ENCODE data around the gene IGF1R. TPM values are rescaled to one million over a fixed set of nuclear protein-coding genes. Genes with fewer than 3 reads are reported as not detected.

IGF1R gene
- total and polyA plus RNA-seq, 4 donors, result 17.6 to 34.8 (median 21.0) TPM

DNA sequence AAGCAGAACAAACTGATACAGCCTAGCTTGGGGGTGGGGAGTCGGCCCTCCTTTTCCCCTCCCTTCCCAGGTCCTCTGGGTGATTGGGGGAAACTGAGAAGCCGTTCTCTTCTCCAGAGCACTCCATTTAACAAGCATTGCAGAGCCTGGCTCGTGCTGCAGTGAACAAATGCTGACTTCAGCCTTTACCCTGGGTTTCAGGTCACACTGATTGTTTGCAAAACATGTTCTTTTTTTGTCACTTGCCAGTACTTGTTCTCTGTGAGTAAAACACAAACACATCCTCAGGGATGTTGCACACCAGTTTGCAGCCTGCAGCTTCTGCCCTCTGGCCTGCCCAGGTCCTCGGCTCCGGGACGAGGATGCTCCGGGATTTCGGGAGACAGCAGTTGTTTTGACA is 226.4 kb downstream of the IGF1R start:
- no peak overlapping the region for H3K4me3 ChIP-seq (ENCODE audit: low read depth, low read length)
- 4% methylated on average over 3 of the region's 8 CpGs for WGBS (ENCODE audit: insufficient coverage)
- no peaks in the 10 kb centered on the region for H3K9me3 ChIP-seq (ENCODE audit: control insufficient read depth, insufficient read depth, low read length)
- H3K27ac ChIP-seq (ENCODE audit: low read depth, low read length), result no peak overlapping the region
- H3K36me3 ChIP-seq (ENCODE audit: control insufficient read depth, insufficient read depth, low read length), result no peaks in the 10 kb centered on the region
- H3K27me3 ChIP-seq (ENCODE audit: control insufficient read depth, insufficient read depth, low read length), result no peaks in the 10 kb centered on the region
- peaks cover 13% of the 10 kb centered on the region for H3K4me1 ChIP-seq (ENCODE audit: control insufficient read depth, insufficient read depth, low read length)
- no peak for DNase-seq (ENCODE audit: low read depth in 4 of 6, low spot score in 6 of 6)

DNA sequence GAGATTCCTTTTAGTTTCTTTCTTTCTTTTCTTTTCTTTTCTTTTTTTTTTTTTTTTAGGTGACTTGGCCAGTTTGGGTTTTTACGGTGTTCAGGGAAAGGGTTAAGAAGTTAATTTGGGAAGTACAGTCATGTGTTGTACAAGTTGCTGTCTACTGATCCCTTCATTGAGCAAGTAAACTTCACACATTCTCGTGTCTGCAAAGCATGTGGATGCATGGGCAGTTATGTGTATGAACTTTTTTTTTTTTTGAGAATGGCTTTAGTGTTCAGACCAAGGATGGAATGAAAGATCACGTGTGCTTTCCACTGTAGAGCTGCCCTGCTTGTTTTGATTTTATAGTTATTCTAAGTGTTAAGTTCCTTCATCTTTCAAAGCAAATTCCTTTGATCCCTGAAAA is 227.0 kb downstream of the IGF1R start:
- Histone ChIP-seq H3K27ac (ENCODE audit: low read depth, low read length) (no peak overlapping the region), H3K4me1 (ENCODE audit: control insufficient read depth, insufficient read depth, low read length) (peaks cover 13% of the 10 kb centered on the region), H3K36me3 (ENCODE audit: control insufficient read depth, insufficient read depth, low read length) (no peaks in the 10 kb centered on the region), H3K9me3 (ENCODE audit: control insufficient read depth, insufficient read depth, low read length) (no peaks in the 10 kb centered on the region), H3K4me3 (ENCODE audit: low read depth, low read length) (no peak overlapping the region), H3K27me3 (ENCODE audit: control insufficient read depth, insufficient read depth, low read length) (no peaks in the 10 kb centered on the region)
- 60% methylated on average over 1 of the region's 3 CpGs for whole genome bisulfite sequencing (ENCODE audit: insufficient coverage)
- no peak for DNase-seq (ENCODE audit: low read depth in 4 of 6, low spot score in 6 of 6)

DNA sequence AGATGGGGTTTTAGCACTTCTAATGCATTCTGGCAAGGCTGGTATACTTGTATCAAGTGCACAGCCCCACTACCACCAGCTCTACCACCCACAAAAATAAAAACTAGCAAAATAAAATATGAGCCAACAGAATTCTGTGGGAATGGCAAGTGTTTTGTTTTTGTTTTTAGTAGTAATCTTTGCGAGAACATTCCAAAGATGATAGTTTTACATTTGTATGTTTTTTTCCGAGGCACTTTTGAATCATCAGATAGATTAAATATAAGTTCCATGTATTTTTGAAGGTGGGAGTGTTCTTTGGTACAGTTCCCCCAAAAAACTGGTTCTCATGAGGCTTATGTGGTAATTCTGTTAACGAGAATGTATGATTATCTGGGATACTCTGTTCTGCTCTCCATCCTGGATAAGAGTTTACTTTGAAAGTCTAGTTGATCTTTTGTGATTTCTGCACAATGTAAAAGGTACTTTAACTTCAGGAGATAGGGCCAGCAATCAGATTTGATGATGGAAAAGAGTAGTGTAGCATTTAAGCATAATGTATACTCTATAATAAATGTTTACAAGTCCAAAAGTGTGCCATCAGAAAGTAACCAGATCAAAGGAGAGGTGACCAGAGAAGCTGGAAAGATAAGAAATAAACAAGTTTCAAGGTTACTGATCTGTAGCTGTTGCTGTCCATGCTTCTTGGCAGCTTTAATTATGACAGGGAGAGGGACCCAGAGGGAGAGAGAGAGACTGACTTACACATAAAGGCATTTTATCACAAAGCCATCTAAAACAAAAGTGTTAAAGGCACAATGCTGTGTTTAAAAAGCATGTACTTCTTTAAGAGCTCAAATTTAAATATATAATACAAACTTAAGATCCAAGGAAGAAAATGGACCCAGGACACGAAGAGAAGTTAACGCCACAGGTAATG is 228.4 kb downstream of the IGF1R start:
- Histone ChIP-seq H3K4me3 (ENCODE audit: low read depth, low read length) (no peak overlapping the region), H3K4me1 (ENCODE audit: control insufficient read depth, insufficient read depth, low read length) (peaks cover 13% of the 10 kb centered on the region), H3K27ac (ENCODE audit: low read depth, low read length) (no peak overlapping the region), H3K9me3 (ENCODE audit: control insufficient read depth, insufficient read depth, low read length) (no peaks in the 10 kb centered on the region), H3K36me3 (ENCODE audit: control insufficient read depth, insufficient read depth, low read length) (no peaks in the 10 kb centered on the region), H3K27me3 (ENCODE audit: control insufficient read depth, insufficient read depth, low read length) (no peaks in the 10 kb centered on the region)
- 90% methylated on average over 2 of the region's 5 CpGs for WGBS (ENCODE audit: insufficient coverage)
- no peak for DNase-seq (ENCODE audit: low read depth in 4 of 6, low spot score in 6 of 6)

DNA sequence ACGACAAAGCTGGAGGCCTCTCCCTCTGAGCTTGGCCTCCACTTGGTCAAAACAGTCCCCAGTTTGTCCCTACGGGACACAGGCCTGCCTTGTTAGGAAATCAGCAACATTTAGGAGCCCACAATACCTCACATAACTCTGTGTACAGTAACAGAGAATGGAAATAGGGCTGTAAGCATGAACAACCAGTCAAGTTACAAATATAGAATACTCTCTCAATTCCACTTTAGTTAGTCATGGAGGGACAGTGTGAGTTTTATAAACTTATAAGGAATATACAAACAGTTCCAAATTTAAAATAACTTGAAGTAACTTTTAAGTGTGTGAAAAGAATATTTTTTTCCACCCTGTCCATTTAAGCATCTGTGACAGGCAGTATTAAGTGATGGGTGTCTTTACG is 229.8 kb downstream of the IGF1R start:
- Histone ChIP-seq H3K4me1 (ENCODE audit: control insufficient read depth, insufficient read depth, low read length) (peaks cover 13% of the 10 kb centered on the region), H3K27me3 (ENCODE audit: control insufficient read depth, insufficient read depth, low read length) (no peaks in the 10 kb centered on the region), H3K4me3 (ENCODE audit: low read depth, low read length) (no peak overlapping the region), H3K36me3 (ENCODE audit: control insufficient read depth, insufficient read depth, low read length) (no peaks in the 10 kb centered on the region), H3K9me3 (ENCODE audit: control insufficient read depth, insufficient read depth, low read length) (no peaks in the 10 kb centered on the region), H3K27ac (ENCODE audit: low read depth, low read length) (no peak overlapping the region)
- DNase-seq (ENCODE audit: low read depth in 4 of 6, low spot score in 6 of 6), result no peak
- 40% methylated on average over 1 of the region's 3 CpGs for WGBS (ENCODE audit: insufficient coverage)

DNA sequence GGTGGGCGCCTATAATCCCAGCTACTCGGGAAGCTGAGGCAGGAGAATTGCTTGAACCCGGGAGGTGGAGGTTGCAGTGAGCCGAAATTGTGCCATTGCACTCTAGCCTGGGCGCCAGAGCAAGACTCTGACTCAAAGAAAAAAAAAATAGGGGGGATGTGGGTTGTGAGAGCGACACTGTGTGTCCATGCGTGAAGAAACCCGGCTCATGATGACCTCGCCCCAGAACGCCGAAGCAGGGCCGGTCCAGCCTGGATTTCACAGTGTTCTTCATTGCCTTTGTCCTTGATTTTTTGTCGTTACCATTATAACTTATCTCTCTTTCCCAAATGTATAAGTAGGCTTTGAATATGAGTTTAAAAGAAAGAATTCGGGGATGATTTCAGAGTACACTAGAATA is 230.5 kb downstream of the IGF1R start:
- Histone ChIP-seq H3K4me3 (ENCODE audit: low read depth, low read length) (no peak overlapping the region), H3K36me3 (ENCODE audit: control insufficient read depth, insufficient read depth, low read length) (no peaks in the 10 kb centered on the region), H3K27me3 (ENCODE audit: control insufficient read depth, insufficient read depth, low read length) (no peaks in the 10 kb centered on the region), H3K4me1 (ENCODE audit: control insufficient read depth, insufficient read depth, low read length) (peaks cover 16% of the 10 kb centered on the region), H3K27ac (ENCODE audit: low read depth, low read length) (no peak overlapping the region), H3K9me3 (ENCODE audit: control insufficient read depth, insufficient read depth, low read length) (no peaks in the 10 kb centered on the region)
- WGBS (ENCODE audit: insufficient coverage), result 93% methylated on average over 7 of the region's 14 CpGs
- DNase-seq (ENCODE audit: low read depth in 4 of 6, low spot score in 6 of 6), result no peak

DNA sequence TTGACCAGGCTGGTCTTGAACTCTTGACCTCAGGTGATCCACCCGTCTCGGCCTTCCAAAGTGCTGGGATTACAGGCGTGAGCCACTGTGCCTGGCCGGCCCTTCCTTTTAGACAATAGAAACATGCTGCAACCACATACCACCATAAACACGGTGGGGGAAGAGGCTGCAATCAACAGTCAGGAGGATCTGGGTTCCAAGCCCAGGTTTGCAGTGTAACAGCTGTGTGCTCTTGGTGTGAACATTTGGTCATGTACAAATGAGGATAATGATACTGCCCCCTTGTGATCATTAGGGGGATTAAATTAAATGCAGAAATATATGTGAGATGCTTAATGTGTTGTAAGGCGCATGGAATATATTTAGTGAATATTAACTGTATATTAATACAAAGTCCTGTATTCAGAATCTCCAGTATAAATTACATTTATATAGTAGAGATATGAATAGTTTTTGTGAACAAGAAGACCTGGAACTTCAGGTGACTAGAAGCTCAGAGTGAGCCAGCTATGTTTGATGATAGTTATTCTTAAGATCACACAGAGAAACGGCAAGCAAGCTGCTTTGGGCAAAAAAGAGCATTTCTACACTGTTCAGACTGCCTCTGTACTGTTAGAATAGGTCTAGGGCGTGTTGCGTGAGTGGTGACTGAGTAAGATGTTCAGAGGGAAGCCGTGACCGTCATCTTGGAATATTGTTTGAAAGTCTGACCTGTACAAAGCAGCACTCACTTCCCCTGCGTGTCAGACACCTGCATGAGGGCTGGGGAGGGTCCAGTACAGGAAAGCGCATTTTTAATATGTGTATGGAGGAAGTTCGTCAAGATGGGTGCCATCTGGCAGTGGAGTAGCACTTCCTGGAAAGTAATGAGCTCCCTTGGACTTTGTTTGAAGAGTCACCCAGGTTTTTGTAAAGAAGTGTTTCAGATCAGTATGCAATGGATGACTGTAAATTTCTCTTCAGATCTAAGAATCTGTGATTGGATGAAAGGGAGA is 233.5 kb downstream of the IGF1R start:
- peaks cover 14% of the 10 kb centered on the region for H3K4me1 ChIP-seq (ENCODE audit: control insufficient read depth, insufficient read depth, low read length)
- DNase-seq (ENCODE audit: low read depth in 4 of 6, low spot score in 6 of 6), result peak in 3 of 6 donors; percentile 7 to 80 (median 48)

DNA sequence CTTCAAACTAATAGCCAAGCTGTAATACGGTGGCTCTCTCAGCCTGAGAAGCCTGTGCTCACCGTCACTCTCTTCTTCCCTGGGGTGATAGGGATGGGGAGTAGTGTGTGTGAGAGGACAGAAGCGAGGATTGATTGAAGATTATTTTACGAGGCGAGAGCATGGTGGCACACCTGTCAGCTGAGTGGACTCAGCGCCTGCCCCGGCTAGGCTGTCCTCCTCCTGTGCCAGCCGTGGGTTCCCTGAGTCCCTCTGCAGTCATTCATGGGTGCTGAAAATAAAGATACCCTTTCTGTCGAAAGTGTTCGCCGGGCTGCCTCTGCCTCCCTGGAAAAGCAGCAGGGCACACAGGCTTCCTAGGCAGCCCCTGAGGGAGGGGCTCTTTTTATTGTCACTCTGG is 235.1 kb downstream of the IGF1R start:
- Histone ChIP-seq H3K36me3 (ENCODE audit: control insufficient read depth, insufficient read depth, low read length) (no peaks in the 10 kb centered on the region), H3K27me3 (ENCODE audit: control insufficient read depth, insufficient read depth, low read length) (no peaks in the 10 kb centered on the region), H3K4me1 (ENCODE audit: control insufficient read depth, insufficient read depth, low read length) (peaks cover 14% of the 10 kb centered on the region), H3K27ac (ENCODE audit: low read depth, low read length) (no peak overlapping the region), H3K4me3 (ENCODE audit: low read depth, low read length) (no peak overlapping the region), H3K9me3 (ENCODE audit: control insufficient read depth, insufficient read depth, low read length) (no peaks in the 10 kb centered on the region)
- DNase-seq (ENCODE audit: low read depth in 4 of 6, low spot score in 6 of 6), result no peak
- WGBS (ENCODE audit: insufficient coverage), result 44% methylated on average over 10 of the region's 11 CpGs

More for the DNA sequence above, 233.5 kb downstream of the IGF1R start:
- 93% methylated on average over 8 of the region's 14 CpGs for WGBS (ENCODE audit: insufficient coverage)
- no peak overlapping the region for H3K4me3 ChIP-seq (ENCODE audit: low read depth, low read length)
- H3K9me3 ChIP-seq (ENCODE audit: control insufficient read depth, insufficient read depth, low read length), result no peaks in the 10 kb centered on the region
- H3K36me3 ChIP-seq (ENCODE audit: control insufficient read depth, insufficient read depth, low read length), result no peaks in the 10 kb centered on the region
- H3K27me3 ChIP-seq (ENCODE audit: control insufficient read depth, insufficient read depth, low read length), result no peaks in the 10 kb centered on the region
- no peak overlapping the region for H3K27ac ChIP-seq (ENCODE audit: low read depth, low read length)

DNA sequence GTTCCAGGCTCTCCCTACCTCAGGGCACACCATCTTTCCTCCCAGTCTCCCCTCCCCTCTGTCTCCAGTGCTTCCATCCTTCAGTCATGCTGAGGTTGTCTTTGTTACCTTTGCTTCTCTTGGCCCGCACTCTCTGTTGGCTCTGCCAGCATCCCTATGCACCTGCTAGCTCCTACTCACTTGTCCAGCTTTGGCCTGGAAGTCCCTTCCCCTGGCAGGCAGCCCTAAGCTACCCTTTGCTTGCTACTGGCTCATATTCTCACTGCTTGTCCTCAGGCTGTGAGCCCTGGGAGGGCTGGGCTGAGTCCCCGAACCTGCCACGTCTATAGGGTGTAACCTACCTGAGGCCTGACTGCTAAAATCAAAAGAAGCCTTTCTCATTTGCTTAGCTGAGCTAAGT is 236.6 kb downstream of the IGF1R start:
- Histone ChIP-seq H3K9me3 (ENCODE audit: control insufficient read depth, insufficient read depth, low read length) (no peaks in the 10 kb centered on the region), H3K4me1 (ENCODE audit: control insufficient read depth, insufficient read depth, low read length) (peaks cover 14% of the 10 kb centered on the region), H3K4me3 (ENCODE audit: low read depth, low read length) (no peak overlapping the region), H3K27me3 (ENCODE audit: control insufficient read depth, insufficient read depth, low read length) (no peaks in the 10 kb centered on the region), H3K27ac (ENCODE audit: low read depth, low read length) (no peak overlapping the region), H3K36me3 (ENCODE audit: control insufficient read depth, insufficient read depth, low read length) (no peaks in the 10 kb centered on the region)
- WGBS (ENCODE audit: insufficient coverage), result 53% methylated on average over 3 of the region's 3 CpGs
- peak in 1 of 6 donors; percentile 29 for DNase-seq (ENCODE audit: low read depth in 4 of 6, low spot score in 6 of 6)

DNA sequence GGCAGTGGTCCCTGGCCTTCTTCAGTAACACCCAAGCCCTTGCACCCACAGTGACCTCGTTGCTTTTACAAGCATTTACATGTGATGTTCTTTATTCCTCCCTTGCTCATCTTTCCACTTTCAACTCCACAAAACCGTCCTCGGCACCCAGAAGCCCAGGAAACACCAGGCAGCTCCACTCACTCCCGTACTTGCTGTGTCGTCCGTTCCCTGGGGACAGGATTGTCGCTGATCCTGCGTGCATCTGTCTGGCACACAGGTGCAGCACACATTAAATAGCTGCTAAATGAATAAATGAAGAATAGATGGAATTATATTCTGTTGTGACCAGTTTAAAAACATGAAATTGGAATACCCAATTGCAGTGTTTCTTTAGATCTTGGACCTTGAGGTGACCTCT is 239.6 kb downstream of the IGF1R start:
- Histone ChIP-seq H3K4me3 (ENCODE audit: low read depth, low read length) (no peak overlapping the region), H3K27me3 (ENCODE audit: control insufficient read depth, insufficient read depth, low read length) (no peaks in the 10 kb centered on the region), H3K9me3 (ENCODE audit: control insufficient read depth, insufficient read depth, low read length) (no peaks in the 10 kb centered on the region), H3K4me1 (ENCODE audit: control insufficient read depth, insufficient read depth, low read length) (peaks cover 14% of the 10 kb centered on the region), H3K27ac (ENCODE audit: low read depth, low read length) (no peak overlapping the region), H3K36me3 (ENCODE audit: control insufficient read depth, insufficient read depth, low read length) (peaks cover 8% of the 10 kb centered on the region)
- no peak for DNase-seq (ENCODE audit: low read depth in 4 of 6, low spot score in 6 of 6)
- WGBS (ENCODE audit: insufficient coverage), result 91% methylated on average over 3 of the region's 8 CpGs
